Prostate gland (tissue), 2 donors: ENCODE measurements around the gene PLSCR3.

Source experiments
- POLR2A ChIP-seq: fragments of 450-650 bp; IDR thresholded peaks from one replicate; pipeline ENCODE4 v1.6.1; 2016; ENCODE audit warnings: antibody characterized with exemption, mild to moderate bottlenecking
- POLR2AphosphoS5 ChIP-seq: sonication (generic); formaldehyde crosslinking; IDR thresholded peaks from one replicate; pipeline ENCODE4 v1.6.1; 2017; ENCODE audit warnings: antibody characterized with exemption
- TF ChIP-seq, protein P1 (sequence below), 4 experiments: fragments of 200-600 bp in 2 of 4; fragments of 450-650 bp in 2 of 4; sonication (generic) in 2 of 4; IDR thresholded peaks; 1 replicate in 3 of 4; 2 replicates in 1 of 4; pipeline ENCODE4 v1.5.1; 2016 to 2019; ENCODE audit warnings: antibody characterized with exemption in 4 of 4, mild to moderate bottlenecking in 2 of 4, moderate library complexity in 2 of 4

DNA sequence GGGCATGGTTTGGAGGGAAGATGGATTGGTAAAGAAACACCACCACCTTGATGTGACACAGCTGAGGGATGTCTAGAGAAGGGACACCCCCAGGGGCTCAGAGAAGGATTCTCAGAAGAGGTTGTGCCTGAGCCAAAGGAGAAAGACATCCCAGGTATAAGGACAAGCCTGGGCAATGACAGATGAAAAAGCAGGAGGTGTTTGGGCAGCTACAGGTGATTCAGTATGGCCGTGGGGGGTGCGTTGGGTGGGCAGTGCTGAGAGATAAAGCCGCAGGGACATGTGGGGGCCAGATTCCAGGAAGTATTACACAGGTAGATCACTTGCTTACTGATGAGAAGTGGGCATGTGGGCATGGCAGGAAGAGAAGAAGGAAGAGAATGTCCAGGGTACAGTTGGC, 32.4 kb downstream of the PLSCR3 start:
- TF ChIP-seq POLR2A (no peak), POLR2AphosphoS5 (no peak)
- TF ChIP-seq, protein P1, sequence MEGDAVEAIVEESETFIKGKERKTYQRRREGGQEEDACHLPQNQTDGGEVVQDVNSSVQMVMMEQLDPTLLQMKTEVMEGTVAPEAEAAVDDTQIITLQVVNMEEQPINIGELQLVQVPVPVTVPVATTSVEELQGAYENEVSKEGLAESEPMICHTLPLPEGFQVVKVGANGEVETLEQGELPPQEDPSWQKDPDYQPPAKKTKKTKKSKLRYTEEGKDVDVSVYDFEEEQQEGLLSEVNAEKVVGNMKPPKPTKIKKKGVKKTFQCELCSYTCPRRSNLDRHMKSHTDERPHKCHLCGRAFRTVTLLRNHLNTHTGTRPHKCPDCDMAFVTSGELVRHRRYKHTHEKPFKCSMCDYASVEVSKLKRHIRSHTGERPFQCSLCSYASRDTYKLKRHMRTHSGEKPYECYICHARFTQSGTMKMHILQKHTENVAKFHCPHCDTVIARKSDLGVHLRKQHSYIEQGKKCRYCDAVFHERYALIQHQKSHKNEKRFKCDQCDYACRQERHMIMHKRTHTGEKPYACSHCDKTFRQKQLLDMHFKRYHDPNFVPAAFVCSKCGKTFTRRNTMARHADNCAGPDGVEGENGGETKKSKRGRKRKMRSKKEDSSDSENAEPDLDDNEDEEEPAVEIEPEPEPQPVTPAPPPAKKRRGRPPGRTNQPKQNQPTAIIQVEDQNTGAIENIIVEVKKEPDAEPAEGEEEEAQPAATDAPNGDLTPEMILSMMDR (IDR thresholded peaks at IDR 0.05) = no peak
